Fibroblast of lung (primary cell): Measurements from ENCODE around the gene INPP5A.

ENCODE experiments used
- CTCF ChIP-seq, 2 donors: IDR thresholded peaks in 1 of 2; conservative IDR thresholded peaks in 1 of 2; 1 replicate in 1 of 2; 2 replicates in 1 of 2; pipeline ENCODE4 v1.5.1; 2011 to 2012; ENCODE audit warnings: low read length in 2 of 2, control low read depth in 1 of 2, inconsistent platforms in 1 of 2, low read depth in 1 of 2, mild to moderate bottlenecking in 1 of 2
- EZH2 ChIP-seq: IDR thresholded peaks from 2 replicates; pipeline ENCODE4 v1.5.1; 2012; ENCODE audit warnings: low read length, control low read depth, mild to moderate bottlenecking; ENCODE audit errors: missing control alignments

DNA sequence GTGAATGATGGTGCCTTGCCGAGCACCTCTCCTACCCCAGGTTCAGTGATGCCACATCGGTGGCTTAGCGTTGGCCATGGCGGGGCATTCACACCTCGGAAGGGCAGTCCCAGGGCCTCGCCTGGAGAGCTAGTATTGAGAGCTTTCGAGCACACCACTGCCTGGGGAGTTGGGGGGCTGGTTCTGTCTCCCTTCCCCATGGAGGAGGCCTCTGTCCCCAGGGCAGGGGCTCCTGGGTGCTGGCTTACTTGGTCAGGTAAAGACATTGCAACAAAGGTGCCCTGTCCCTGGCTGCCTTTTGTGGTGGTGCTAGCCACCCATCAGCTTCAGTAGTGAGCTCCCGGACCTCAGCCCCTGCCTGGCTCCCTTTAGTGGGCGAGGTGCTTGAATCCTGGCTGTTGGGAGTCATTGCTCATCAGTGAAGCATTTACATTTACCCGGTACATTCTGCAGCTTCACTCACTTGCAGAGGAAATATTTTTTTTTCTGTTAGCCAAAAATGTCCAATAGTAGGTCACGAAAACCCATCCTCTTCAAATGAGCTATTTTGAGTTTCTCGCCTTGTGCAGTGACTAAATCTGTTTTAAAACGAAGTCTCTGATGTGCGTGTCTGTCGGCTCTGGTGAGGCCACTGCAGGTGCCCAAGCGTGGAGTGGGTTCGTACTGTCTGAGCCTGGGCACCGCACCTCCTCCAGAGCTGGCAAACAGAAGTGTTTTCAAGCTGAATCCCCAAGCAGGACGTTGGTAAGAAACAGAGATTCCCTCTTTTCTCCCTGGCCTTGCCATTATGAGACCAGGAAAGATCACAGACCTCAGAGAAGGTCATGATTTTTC lies 95.5 kb downstream of the INPP5A start:
- no peak for TF ChIP-seq CTCF (conservative IDR thresholded peaks at IDR 0.05 in 1 of 2, IDR thresholded peaks at IDR 0.05 in 1 of 2; ENCODE audit: low read depth in 1 of 2, low read length in 2 of 2)
- TF ChIP-seq EZH2, result no peak
